Osteoblast (primary cell): ENCODE results near the gene HYAL4. TPM values are rescaled to one million over a fixed set of nuclear protein-coding genes. Genes with fewer than 3 reads are reported as not detected.
A peak's percentile ranks its signal among the peaks of the same experiment; 100 is the strongest.

Experiments used
- DNase-seq: peaks from one replicate; pipeline ENCODE4 v3.0.0; 2011; ENCODE audit warnings: low spot score, mixed read lengths; ENCODE audit not compliant: insufficient read length; ENCODE audit errors: missing footprints
- H2AFZ ChIP-seq: 2 replicates; pipeline ENCODE4 v1.6.0; 2011; ENCODE audit warnings: mild to moderate bottlenecking, low read length
- H3K27ac ChIP-seq: 2 replicates; pipeline ENCODE4 v1.5.1; 2011; ENCODE audit warnings: mild to moderate bottlenecking, low read depth, low read length, moderate library complexity
- H3K27me3 ChIP-seq: 2 replicates; pipeline ENCODE4 v1.6.0; 2012; ENCODE audit warnings: mild to moderate bottlenecking, control low read depth, inconsistent platforms, low read length, moderate library complexity; ENCODE audit not compliant: insufficient read depth
- H3K36me3 ChIP-seq: 2 replicates; pipeline ENCODE4 v1.5.1; 2011; ENCODE audit warnings: mild to moderate bottlenecking, low read length, control low read depth, moderate library complexity; ENCODE audit not compliant: insufficient read depth
- H3K4me1 ChIP-seq: 2 replicates; pipeline ENCODE4 v1.5.1; 2011; ENCODE audit warnings: mild to moderate bottlenecking, low read length, control low read depth, moderate library complexity; ENCODE audit not compliant: insufficient read depth
- H3K4me2 ChIP-seq: 2 replicates; pipeline ENCODE4 v1.6.0; 2011; ENCODE audit warnings: mild to moderate bottlenecking, low read length; ENCODE audit not compliant: insufficient read depth
- H3K4me3 ChIP-seq: fragments of 200-600 bp; sonication (generic); 3 replicates; pipeline ENCODE4 v1.5.1; 2012; ENCODE audit warnings: mild to moderate bottlenecking, low read length, inconsistent platforms; ENCODE audit not compliant: insufficient read depth
- H3K79me2 ChIP-seq: 2 replicates; pipeline ENCODE4 v1.6.0; 2012; ENCODE audit warnings: mild to moderate bottlenecking, low read length, control low read depth, inconsistent platforms; ENCODE audit not compliant: insufficient read depth
- H3K9me3 ChIP-seq: 2 replicates; pipeline ENCODE4 v1.5.1; 2011; ENCODE audit warnings: low read depth, low read length, control low read depth
- H4K20me1 ChIP-seq: 2 replicates; pipeline ENCODE4 v1.6.0; 2012; ENCODE audit warnings: mild to moderate bottlenecking, low read length, control low read depth; ENCODE audit not compliant: insufficient read depth
- CTCF ChIP-seq: IDR thresholded peaks from 2 replicates; pipeline ENCODE4 v1.5.1; 2011; ENCODE audit warnings: mild to moderate bottlenecking, low read depth, low read length, moderate library complexity; ENCODE audit errors: extremely low read depth
- total RNA-seq: library from RNA; depleted of rRNA; stranded (reverse); fragments of >200 nt; gene quantifications from 2 replicates; pipeline ENCODE4 v1.2.3, GENCODE V29; 2012

Gene HYAL4
- total RNA-seq, 1 donor, result not detected

DNA sequence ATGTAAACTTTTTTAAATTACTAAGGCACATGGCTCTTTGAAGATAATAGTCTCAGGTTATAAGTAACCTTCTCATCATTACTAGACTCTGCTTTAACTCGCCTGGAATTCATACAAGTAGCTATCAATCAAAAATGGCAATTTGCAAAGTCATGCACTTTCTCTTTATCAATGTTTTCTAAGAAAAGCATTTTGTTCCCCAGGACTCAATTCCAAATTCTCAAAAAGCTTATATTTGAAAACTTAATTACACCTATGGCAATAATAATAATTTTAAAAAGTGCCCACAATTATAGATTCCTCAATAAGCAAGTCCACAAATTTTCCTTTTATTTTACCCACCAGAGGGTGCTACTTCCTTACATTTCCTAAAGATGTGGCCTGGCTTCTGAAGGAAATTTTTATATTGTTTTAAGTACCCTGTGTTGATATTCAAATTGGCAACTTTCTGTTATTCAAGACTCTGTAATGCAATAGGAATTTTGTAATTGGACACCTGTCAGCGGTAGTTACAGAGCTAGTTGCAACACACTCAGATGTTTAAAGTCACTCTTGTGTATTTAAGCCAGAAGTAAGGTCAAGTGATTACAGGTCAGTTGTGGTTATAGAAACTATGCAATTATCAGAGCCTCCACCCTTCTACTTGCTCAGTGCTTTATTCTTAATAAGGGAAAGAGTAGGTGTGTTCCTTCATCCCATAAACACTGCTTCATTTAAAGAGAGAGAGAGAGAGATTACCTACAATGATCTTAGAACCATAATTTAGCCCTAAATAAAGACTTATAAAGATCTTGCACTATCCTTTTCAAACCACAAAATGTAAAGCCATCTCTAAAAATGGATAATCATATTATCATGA, 47.1 kb upstream of the HYAL4 start:
- Histone ChIP-seq H3K4me1 (no peaks in the 10 kb centered on the region), H3K9me3 (no peaks in the 10 kb centered on the region), H3K4me3 (no peak overlapping the region), H4K20me1 (no peaks in the 10 kb centered on the region), H3K4me2 (no peak overlapping the region), H2AFZ (no peak overlapping the region), H3K27me3 (peaks cover 2% of the 10 kb centered on the region), H3K79me2 (no peaks in the 10 kb centered on the region), H3K27ac (no peak overlapping the region), H3K36me3 (no peaks in the 10 kb centered on the region)
- peak; percentile 68 for DNase-seq
- peak; percentile 56 for TF ChIP-seq CTCF

- no peak for DNase-seq
- H3K79me2 ChIP-seq, result no peaks in the 10 kb centered on the region
- no peak overlapping the region for H3K4me3 ChIP-seq
- no peaks in the 10 kb centered on the region for H4K20me1 ChIP-seq
- no peaks in the 10 kb centered on the region for H3K27me3 ChIP-seq
- no peak for TF ChIP-seq CTCF
- H3K4me1 ChIP-seq, result no peaks in the 10 kb centered on the region
- no peaks in the 10 kb centered on the region for H3K36me3 ChIP-seq
- no peak overlapping the region for H3K4me2 ChIP-seq
- H3K27ac ChIP-seq, result no peak overlapping the region
- H2AFZ ChIP-seq, result no peak overlapping the region
- no peaks in the 10 kb centered on the region for H3K9me3 ChIP-seq
Measured at GRCh38 chr7:123798532-123799188, 46.3 kb upstream of the HYAL4 start.

DNA sequence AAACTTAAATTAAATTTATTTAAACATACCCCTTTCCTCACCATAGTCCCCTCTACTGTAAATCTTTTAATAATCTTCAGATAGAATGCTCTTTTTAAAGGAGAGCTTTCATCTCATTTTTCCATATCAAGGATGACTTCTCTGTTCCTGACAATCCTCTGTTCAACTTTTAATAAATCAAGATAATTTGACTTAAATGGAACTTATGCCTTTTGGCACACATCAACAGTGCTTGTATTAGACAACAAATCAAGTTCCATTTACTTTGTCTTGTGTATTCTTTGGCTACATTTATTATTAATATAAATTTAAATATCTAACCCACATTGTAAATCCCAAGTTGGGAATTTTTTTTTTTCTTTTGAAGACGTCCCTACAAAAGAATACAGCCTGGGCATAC, 42.7 kb upstream of the HYAL4 start:
- Histone ChIP-seq H3K4me3 (no peak overlapping the region), H3K36me3 (no peaks in the 10 kb centered on the region), H3K27me3 (no peaks in the 10 kb centered on the region), H3K9me3 (no peaks in the 10 kb centered on the region), H3K4me1 (no peaks in the 10 kb centered on the region), H3K4me2 (no peak overlapping the region), H3K79me2 (no peaks in the 10 kb centered on the region), H2AFZ (no peak overlapping the region), H4K20me1 (no peaks in the 10 kb centered on the region), H3K27ac (no peak overlapping the region)
- no peak for DNase-seq
- TF ChIP-seq CTCF, result no peak

DNA sequence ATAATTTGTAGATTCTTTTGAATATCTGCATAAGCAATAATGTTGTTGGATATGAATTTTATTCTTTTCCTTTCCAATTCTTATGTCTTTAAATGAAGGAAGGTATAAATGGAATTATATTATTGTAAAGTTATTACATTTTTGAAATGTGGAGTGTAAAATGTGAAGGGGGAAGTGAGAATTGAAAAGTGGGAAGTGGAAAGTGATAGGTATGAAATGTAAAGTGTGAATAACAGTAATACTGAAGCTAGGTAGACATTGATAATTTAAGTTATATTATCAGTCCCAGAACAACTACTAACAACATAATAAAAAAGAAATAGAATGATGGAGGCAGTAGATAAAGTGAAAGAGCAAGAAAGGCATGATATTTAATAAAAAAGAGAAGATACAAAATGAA, 39.7 kb upstream of the HYAL4 start:
- Histone ChIP-seq H4K20me1 (no peaks in the 10 kb centered on the region), H3K36me3 (no peaks in the 10 kb centered on the region), H3K27ac (no peak overlapping the region), H3K9me3 (no peaks in the 10 kb centered on the region), H3K4me2 (no peak overlapping the region), H3K4me1 (no peaks in the 10 kb centered on the region), H2AFZ (no peak overlapping the region), H3K4me3 (no peak overlapping the region), H3K79me2 (no peaks in the 10 kb centered on the region), H3K27me3 (no peaks in the 10 kb centered on the region)
- DNase-seq, result no peak
- no peak for TF ChIP-seq CTCF
